ENCODE data around the gene LRRIQ4.

Gene LRRIQ4

GRCh38 chr3:169863458-169863899 is 50.8 kb downstream of the LRRIQ4 start:
- Histone ChIP-seq H3K4me3 (ENCODE audit: low read depth in 1 of 2, low read length in 2 of 2) (no peak overlapping the region), H3K9ac (ENCODE audit: low read depth, low read length) (no peak overlapping the region), H4K20me1 (ENCODE audit: insufficient read depth, low read length) (no peaks in the 10 kb centered on the region), H3K27me3 (ENCODE audit: insufficient read depth, low read length, poor library complexity) (peaks cover 3% of the 10 kb centered on the region), H3K4me2 (ENCODE audit: insufficient read depth, low read length) (peak overlapping the region; percentile 5; the same call in 1 of the 2 replicates), H3K79me2 (ENCODE audit: insufficient read depth, low read length) (no peaks in the 10 kb centered on the region), H3K27ac (ENCODE audit: low read length) (no peak overlapping the region), H3K9me3 (ENCODE audit: insufficient read depth, low read length, severe bottlenecking) (no peaks in the 10 kb centered on the region), H3K4me1 (ENCODE audit: insufficient read depth, low read length) (peaks cover 8% of the 10 kb centered on the region), H2AFZ (ENCODE audit: low read depth, low read length) (no peak overlapping the region), H3K36me3 (ENCODE audit: insufficient read depth, low read length) (no peaks in the 10 kb centered on the region)
- peak; percentile 91 for ATAC-seq (ENCODE audit: insufficient read depth, low read depth)
- peak; percentile 77 for DNase-seq
- TF ChIP-seq, protein P1, sequence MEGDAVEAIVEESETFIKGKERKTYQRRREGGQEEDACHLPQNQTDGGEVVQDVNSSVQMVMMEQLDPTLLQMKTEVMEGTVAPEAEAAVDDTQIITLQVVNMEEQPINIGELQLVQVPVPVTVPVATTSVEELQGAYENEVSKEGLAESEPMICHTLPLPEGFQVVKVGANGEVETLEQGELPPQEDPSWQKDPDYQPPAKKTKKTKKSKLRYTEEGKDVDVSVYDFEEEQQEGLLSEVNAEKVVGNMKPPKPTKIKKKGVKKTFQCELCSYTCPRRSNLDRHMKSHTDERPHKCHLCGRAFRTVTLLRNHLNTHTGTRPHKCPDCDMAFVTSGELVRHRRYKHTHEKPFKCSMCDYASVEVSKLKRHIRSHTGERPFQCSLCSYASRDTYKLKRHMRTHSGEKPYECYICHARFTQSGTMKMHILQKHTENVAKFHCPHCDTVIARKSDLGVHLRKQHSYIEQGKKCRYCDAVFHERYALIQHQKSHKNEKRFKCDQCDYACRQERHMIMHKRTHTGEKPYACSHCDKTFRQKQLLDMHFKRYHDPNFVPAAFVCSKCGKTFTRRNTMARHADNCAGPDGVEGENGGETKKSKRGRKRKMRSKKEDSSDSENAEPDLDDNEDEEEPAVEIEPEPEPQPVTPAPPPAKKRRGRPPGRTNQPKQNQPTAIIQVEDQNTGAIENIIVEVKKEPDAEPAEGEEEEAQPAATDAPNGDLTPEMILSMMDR (IDR thresholded peaks at IDR 0.05; ENCODE audit: borderline replicate concordance, extremely low read depth, low read length, poor library complexity, severe bottlenecking) = peak; percentile 98
- TF ChIP-seq EZH2 (IDR thresholded peaks at IDR 0.05; ENCODE audit: borderline replicate concordance, low read depth, low read length, severe bottlenecking) = no peak

DNA sequence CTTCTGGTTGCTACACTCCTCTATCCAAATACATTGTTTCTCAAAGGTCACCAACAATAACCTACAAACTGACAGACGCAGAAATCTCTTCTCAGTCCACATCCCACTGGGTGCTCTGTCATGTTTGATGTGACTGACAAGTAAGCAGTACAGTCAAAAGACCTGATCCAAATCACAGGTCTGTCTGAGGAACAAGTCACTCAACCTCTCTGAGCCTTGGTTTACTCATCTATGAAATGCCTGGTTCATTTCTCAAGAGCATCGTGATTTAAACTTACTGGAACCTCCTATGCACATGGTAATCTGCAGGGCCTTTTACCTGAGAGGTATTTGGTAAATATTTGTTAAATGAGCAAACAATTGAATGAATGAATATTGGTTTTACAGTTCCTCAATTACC is 51.6 kb downstream of the LRRIQ4 start:
- no peaks in the 10 kb centered on the region for H3K79me2 ChIP-seq (ENCODE audit: insufficient read depth, low read length)

DNA sequence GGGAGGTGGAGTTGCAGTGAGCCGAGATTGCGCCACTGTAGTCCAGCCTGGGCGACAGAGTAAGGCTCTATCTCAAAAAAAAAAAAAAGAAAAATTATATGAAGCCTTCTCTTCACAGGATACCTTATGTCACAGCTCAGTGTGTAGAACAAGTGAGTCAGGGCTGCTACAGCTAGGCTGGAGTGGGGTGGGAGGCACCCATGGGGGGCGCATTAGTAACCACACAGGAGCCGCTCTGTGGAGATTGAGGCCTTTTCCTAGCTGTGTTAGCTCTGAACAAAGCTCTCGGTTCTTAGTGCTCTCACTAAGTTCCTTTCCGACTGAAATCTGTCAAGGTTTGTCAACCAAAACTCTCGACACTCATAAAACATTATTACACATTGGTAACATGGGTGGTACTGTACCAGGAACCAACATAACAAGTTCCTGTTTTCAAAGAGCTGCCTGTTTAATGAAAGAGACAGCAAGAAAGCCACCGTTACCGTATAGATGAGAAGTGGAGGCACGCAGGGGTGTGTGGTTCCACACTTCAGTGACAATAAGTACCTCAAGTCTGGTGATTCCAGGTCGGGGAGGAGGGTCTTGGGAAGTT is 52.6 kb downstream of the LRRIQ4 start:
- ATAC-seq (ENCODE audit: insufficient read depth, low read depth) (no peak), DNase-seq (no peak)
- Histone ChIP-seq H4K20me1 (ENCODE audit: insufficient read depth, low read length) (no peaks in the 10 kb centered on the region), H3K27me3 (ENCODE audit: insufficient read depth, low read length, poor library complexity) (peaks cover 3% of the 10 kb centered on the region), H3K4me3 (ENCODE audit: low read depth in 1 of 2, low read length in 2 of 2) (no peak overlapping the region), H3K36me3 (ENCODE audit: insufficient read depth, low read length) (no peaks in the 10 kb centered on the region), H3K79me2 (ENCODE audit: insufficient read depth, low read length) (no peaks in the 10 kb centered on the region), H3K27ac (ENCODE audit: low read length) (no peak overlapping the region), H3K9me3 (ENCODE audit: insufficient read depth, low read length, severe bottlenecking) (no peaks in the 10 kb centered on the region), H3K4me2 (ENCODE audit: insufficient read depth, low read length) (no peak overlapping the region), H3K4me1 (ENCODE audit: insufficient read depth, low read length) (peaks cover 8% of the 10 kb centered on the region), H2AFZ (ENCODE audit: low read depth, low read length) (no peak overlapping the region), H3K9ac (ENCODE audit: low read depth, low read length) (no peak overlapping the region)
- TF ChIP-seq, protein P1 (IDR thresholded peaks at IDR 0.05; ENCODE audit: borderline replicate concordance, extremely low read depth, low read length, poor library complexity, severe bottlenecking) = no peak
- TF ChIP-seq EZH2 (IDR thresholded peaks at IDR 0.05; ENCODE audit: borderline replicate concordance, low read depth, low read length, severe bottlenecking) = no peak

More for the DNA sequence above, 51.6 kb downstream of the LRRIQ4 start:
- Histone ChIP-seq H2AFZ (ENCODE audit: low read depth, low read length) (no peak overlapping the region), H3K4me2 (ENCODE audit: insufficient read depth, low read length) (no peak overlapping the region), H3K4me3 (ENCODE audit: low read depth in 1 of 2, low read length in 2 of 2) (no peak overlapping the region), H3K27me3 (ENCODE audit: insufficient read depth, low read length, poor library complexity) (peaks cover 3% of the 10 kb centered on the region), H3K9me3 (ENCODE audit: insufficient read depth, low read length, severe bottlenecking) (no peaks in the 10 kb centered on the region), H3K4me1 (ENCODE audit: insufficient read depth, low read length) (peaks cover 8% of the 10 kb centered on the region), H3K9ac (ENCODE audit: low read depth, low read length) (no peak overlapping the region), H3K27ac (ENCODE audit: low read length) (no peak overlapping the region), H4K20me1 (ENCODE audit: insufficient read depth, low read length) (no peaks in the 10 kb centered on the region), H3K36me3 (ENCODE audit: insufficient read depth, low read length) (no peaks in the 10 kb centered on the region)
- TF ChIP-seq, protein P1 (IDR thresholded peaks at IDR 0.05; ENCODE audit: borderline replicate concordance, extremely low read depth, low read length, poor library complexity, severe bottlenecking) = no peak
- TF ChIP-seq EZH2 (IDR thresholded peaks at IDR 0.05; ENCODE audit: borderline replicate concordance, low read depth, low read length, severe bottlenecking) = no peak
- ATAC-seq (ENCODE audit: insufficient read depth, low read depth) (no peak), DNase-seq (no peak)

All from DND-41 (cell line).